HCT116 (cell line): ENCODE data around the gene OST4. TPM values are rescaled to one million over a fixed set of nuclear protein-coding genes. Genes with fewer than 3 reads are reported as not detected.

Experiments used
- ATAC-seq: fragments of 200-7000 bp; cut with Tn5 transposase; 2 replicates; pipeline ENCODE4 v1.9.1; 2020; ENCODE audit warnings: mild to moderate bottlenecking, moderate library complexity
- BruUV-seq: library from RNA; stranded (reverse); fragments of 400-500 nt; replicated peaks from 2 replicates; lab custom pipeline; 2021; lab: Mats Ljungman, UMichigan
- CTCF ChIA-PET: fragments of 300-600 bp; sonication (Branson Sonifier 250); formaldehyde crosslinking; loops from one replicate; lab custom pipeline; 2021; ENCODE audit warnings: antibody characterized with exemption; lab: Charles Lee
- POLR2A ChIA-PET: fragments of 300-600, 350-600 bp; sonication (Branson Sonifier 250); formaldehyde crosslinking; loops from one replicate; lab custom pipeline; 2021; ENCODE audit warnings: antibody characterized with exemption; lab: Charles Lee
- RAD21 ChIA-PET, 2 experiments: fragments of 300-600 bp; sonication (Branson Sonifier 250); formaldehyde crosslinking; loops; one replicate each; lab custom pipeline; 2023; ENCODE audit warnings: low total read pairs in 2 of 2; ENCODE audit not compliant: uncharacterized antibody in 2 of 2, unreplicated experiment in 2 of 2, low non-redundant PET in 1 of 2; lab: Charles Lee
- DNase-seq: peaks from one replicate; pipeline ENCODE4 v3.0.0-alpha.2; 2010; ENCODE audit warnings: low read depth, low spot score
- H2AFZ ChIP-seq: fragments of 200-600 bp; shearing (Covaris generic), sonication (generic); 2 replicates; pipeline ENCODE4 v1.6.1; 2017; ENCODE audit warnings: low read depth, mixed run types, mixed read lengths, antibody characterized with exemption, low read length; ENCODE audit not compliant: poor library complexity, severe bottlenecking
- H3K27ac ChIP-seq: 2 replicates; pipeline ENCODE4 v1.5.1; 2012; ENCODE audit warnings: low read depth, low read length
- H3K27me3 ChIP-seq: fragments of 200-600 bp; sonication (generic); 2 replicates; pipeline ENCODE4 v1.6.1; 2016; ENCODE audit warnings: mixed run types, low read length, mixed read lengths; ENCODE audit not compliant: insufficient read depth
- H3K36me3 ChIP-seq, 2 experiments: fragments of 200-500 bp in 1 of 2; fragments of 200-600 bp in 1 of 2; sonication (Bioruptor generic) in 1 of 2; sonication (generic) in 1 of 2; 2 replicates each; pipeline versions ENCODE4 v1.5.1 to v1.6.1; 2014 to 2016; ENCODE audit warnings: low read length in 2 of 2, inconsistent platforms in 1 of 2, mixed read lengths in 1 of 2, mixed run types in 1 of 2; ENCODE audit not compliant: insufficient read depth in 2 of 2, control insufficient read depth in 1 of 2
- H3K4me1 ChIP-seq, 2 experiments: fragments of 200-600 bp in 1 of 2; sonication (generic) in 1 of 2; 2 replicates each; pipeline versions ENCODE4 v1.5.1 to v1.6.1; 2012 to 2017; ENCODE audit warnings: low read length in 2 of 2, inconsistent platforms in 1 of 2, mild to moderate bottlenecking in 1 of 2, mixed read lengths in 1 of 2, mixed run types in 1 of 2, moderate library complexity in 1 of 2; ENCODE audit not compliant: insufficient read depth in 2 of 2, control insufficient read depth in 1 of 2
- H3K4me2 ChIP-seq: fragments of 200-600 bp; sonication (generic); 2 replicates; pipeline ENCODE4 v1.6.1; 2017; ENCODE audit warnings: mixed run types, low read length, mixed read lengths
- H3K4me3 ChIP-seq, 2 experiments: fragments of 200-600 bp in 1 of 2; sonication (generic) in 1 of 2; replicated peaks in 1 of 2; 2 replicates each; pipeline ENCODE4 v1.5.1; 2011 to 2016; ENCODE audit warnings: low read length in 2 of 2, control low read depth in 1 of 2, low read depth in 1 of 2, mild to moderate bottlenecking in 1 of 2, mixed read lengths in 1 of 2, mixed run types in 1 of 2
- H3K79me2 ChIP-seq: fragments of 200-600 bp; sonication (generic); 2 replicates; pipeline ENCODE4 v1.6.1; 2017; ENCODE audit warnings: mild to moderate bottlenecking, mixed run types, low read length, moderate library complexity, mixed read lengths; ENCODE audit not compliant: insufficient read depth
- H3K9ac ChIP-seq: fragments of 200-600 bp; sonication (generic); 2 replicates; pipeline ENCODE4 v1.6.1; 2016; ENCODE audit warnings: low read length, mixed read lengths
- H3K9me2 ChIP-seq: fragments of 200-600 bp; sonication (generic), shearing (Covaris generic); 2 replicates; pipeline ENCODE4 v1.6.1; 2017; ENCODE audit warnings: mixed run types, mild to moderate bottlenecking, moderate library complexity; ENCODE audit not compliant: insufficient read depth
- H3K9me3 ChIP-seq, 2 experiments: fragments of 200-500 bp in 1 of 2; fragments of 200-600 bp in 1 of 2; sonication (Bioruptor generic) in 1 of 2; sonication (generic) in 1 of 2; 2 replicates each; pipeline ENCODE4 v1.6.1; 2014 to 2017; ENCODE audit warnings: low read length in 2 of 2, mixed read lengths in 2 of 2, inconsistent platforms in 1 of 2, low read depth in 1 of 2, mild to moderate bottlenecking in 1 of 2, mixed run types in 1 of 2, moderate library complexity in 1 of 2; ENCODE audit not compliant: control insufficient read depth in 1 of 2, insufficient read depth in 1 of 2
- H4K20me1 ChIP-seq: fragments of 200-600 bp; sonication (generic), shearing (Covaris generic); 2 replicates; pipeline ENCODE4 v1.6.1; 2017; ENCODE audit warnings: mixed run types, mild to moderate bottlenecking, moderate library complexity; ENCODE audit not compliant: insufficient read depth
- CEBPB ChIP-seq: IDR thresholded peaks from 2 replicates; pipeline ENCODE4 v1.6.1; 2012; ENCODE audit warnings: low read depth
- ELF1 ChIP-seq: IDR thresholded peaks from 2 replicates; pipeline ENCODE4 v1.6.1; 2012; ENCODE audit warnings: low read depth, borderline replicate concordance
- EZH2 ChIP-seq: fragments of 200-600 bp; sonication (generic); IDR thresholded peaks from 2 replicates; pipeline ENCODE4 v1.6.1; 2017; ENCODE audit warnings: antibody characterized with exemption, mixed run types
- EZH2phosphoT487 ChIP-seq: fragments of 200-600 bp; IDR thresholded peaks from 2 replicates; pipeline ENCODE4 v1.6.1; 2018; ENCODE audit warnings: antibody characterized with exemption, borderline replicate concordance
- FOSL1 ChIP-seq: IDR thresholded peaks from 2 replicates; pipeline ENCODE4 v1.6.1; 2012; ENCODE audit warnings: low read depth
- JUND ChIP-seq: IDR thresholded peaks from 2 replicates; pipeline ENCODE4 v1.6.1; 2012
- POLR2A ChIP-seq: IDR thresholded peaks from 2 replicates; pipeline ENCODE4 v1.7.0; 2011; ENCODE audit warnings: borderline replicate concordance; ENCODE audit not compliant: insufficient read depth, insufficient read length; ENCODE audit errors: extremely low read depth
- POLR2AphosphoS5 ChIP-seq: IDR thresholded peaks from 2 replicates; pipeline ENCODE4 v1.6.1; 2011; ENCODE audit warnings: mild to moderate bottlenecking, low read depth, low read length, moderate library complexity
- RAD21 ChIP-seq: IDR thresholded peaks from 2 replicates; pipeline ENCODE4 v1.6.1; 2012; ENCODE audit warnings: low read depth, mild to moderate bottlenecking
- SIN3A ChIP-seq: IDR thresholded peaks from 2 replicates; pipeline ENCODE4 v1.6.1; 2012; ENCODE audit warnings: low read depth
- SP1 ChIP-seq: IDR thresholded peaks from 2 replicates; pipeline ENCODE4 v1.6.1; 2012; ENCODE audit warnings: low read depth
- SRF ChIP-seq: IDR thresholded peaks from 2 replicates; pipeline ENCODE4 v1.6.1; 2012; ENCODE audit warnings: low read depth
- ZFX ChIP-seq: fragments of 450-650 bp; IDR thresholded peaks from 2 replicates; pipeline ENCODE4 v1.6.1; 2017
- ZNF274 ChIP-seq: fragments of 200-500 bp; sonication (Bioruptor generic); IDR thresholded peaks from 2 replicates; pipeline ENCODE4 v1.6.1; 2014; ENCODE audit warnings: mild to moderate bottlenecking, low read depth, low read length, inconsistent platforms
- intact Hi-C: fragments of 100-400 bp; cut with micrococcal nuclease; formaldehyde crosslinking; loops from 2 replicates; pipeline ENCODE4 v1.10.0; 2022
- total RNA-seq: library from RNA; stranded (reverse); gene quantifications from one replicate; pipeline ENCODE4 v1.2.1, GENCODE V29; 2021; ENCODE audit not compliant: unreplicated experiment
- TF ChIP-seq, protein P1 (sequence below): IDR thresholded peaks from 2 replicates; pipeline ENCODE4 v1.6.1; 2012; ENCODE audit warnings: low read depth
- TF ChIP-seq, protein P2 (sequence below): IDR thresholded peaks from 2 replicates; pipeline ENCODE4 v1.6.1; 2012

Gene OST4
- total RNA-seq, 1 experiment from 2014 or later: 187 TPM

DNA sequence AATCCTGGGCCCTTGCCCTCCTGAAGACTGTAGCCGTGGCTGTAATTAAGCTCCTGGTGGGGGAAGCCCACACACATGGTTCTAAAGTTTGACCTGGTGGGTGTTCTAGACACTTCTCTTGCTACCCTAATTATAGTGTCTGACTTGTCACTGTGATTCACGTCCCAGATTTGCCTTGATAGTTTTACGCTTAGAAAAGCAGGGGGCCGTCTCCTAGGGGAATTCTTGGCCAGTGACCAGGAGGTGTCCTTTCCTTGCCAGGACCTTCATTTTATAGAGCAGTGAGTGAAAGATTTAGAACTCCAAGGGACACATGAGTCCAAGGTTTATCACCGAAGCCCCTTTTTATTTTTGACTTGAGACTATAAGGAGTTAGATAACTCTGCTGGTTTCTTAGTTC is 29.7 kb downstream of the OST4 start (continued):
- TF ChIP-seq SRF: no peak
- TF ChIP-seq ZNF274: no peak

GRCh38 chr2:27040282-27040681 is 31.2 kb downstream of the OST4 start:
- peaks cover 5% of the 10 kb centered on the region; the same call in 1 of the 2 replicates for H4K20me1 ChIP-seq
- H3K27me3 ChIP-seq: no peaks in the 10 kb centered on the region
- ATAC-seq (no peak), DNase-seq (no peak)
- no peaks in the 10 kb centered on the region for H3K4me1 ChIP-seq
- no peak overlapping the region for H3K4me3 ChIP-seq
- peaks cover 6% of the 10 kb centered on the region; the same call in 1 of the 2 replicates for H3K79me2 ChIP-seq
- no peak overlapping the region for H3K4me2 ChIP-seq
- no TSS peak for BruUV-seq
- H3K36me3 ChIP-seq: peaks cover 35 to 47% of the 10 kb centered on the region in 2 experiments; a peak in 3 of 4 replicates
- no peaks in the 10 kb centered on the region for H3K9me2 ChIP-seq
- no peak overlapping the region for H3K27ac ChIP-seq
- POLR2A ChIA-PET: no interaction called here
- RAD21 ChIA-PET: no interaction called here
- no peaks in the 10 kb centered on the region for H3K9me3 ChIP-seq
- H3K9ac ChIP-seq: no peak overlapping the region
- CTCF ChIA-PET: no interaction called here
- TF ChIP-seq EZH2phosphoT487 (no peak), SIN3A (no peak), SRF (no peak), JUND (no peak), POLR2AphosphoS5 (no peak), SP1 (no peak), CEBPB (no peak), EZH2 (no peak), ZFX (no peak), FOSL1 (no peak), RAD21 (no peak), ELF1 (no peak), POLR2A (no peak)
- TF ChIP-seq, protein P1, sequence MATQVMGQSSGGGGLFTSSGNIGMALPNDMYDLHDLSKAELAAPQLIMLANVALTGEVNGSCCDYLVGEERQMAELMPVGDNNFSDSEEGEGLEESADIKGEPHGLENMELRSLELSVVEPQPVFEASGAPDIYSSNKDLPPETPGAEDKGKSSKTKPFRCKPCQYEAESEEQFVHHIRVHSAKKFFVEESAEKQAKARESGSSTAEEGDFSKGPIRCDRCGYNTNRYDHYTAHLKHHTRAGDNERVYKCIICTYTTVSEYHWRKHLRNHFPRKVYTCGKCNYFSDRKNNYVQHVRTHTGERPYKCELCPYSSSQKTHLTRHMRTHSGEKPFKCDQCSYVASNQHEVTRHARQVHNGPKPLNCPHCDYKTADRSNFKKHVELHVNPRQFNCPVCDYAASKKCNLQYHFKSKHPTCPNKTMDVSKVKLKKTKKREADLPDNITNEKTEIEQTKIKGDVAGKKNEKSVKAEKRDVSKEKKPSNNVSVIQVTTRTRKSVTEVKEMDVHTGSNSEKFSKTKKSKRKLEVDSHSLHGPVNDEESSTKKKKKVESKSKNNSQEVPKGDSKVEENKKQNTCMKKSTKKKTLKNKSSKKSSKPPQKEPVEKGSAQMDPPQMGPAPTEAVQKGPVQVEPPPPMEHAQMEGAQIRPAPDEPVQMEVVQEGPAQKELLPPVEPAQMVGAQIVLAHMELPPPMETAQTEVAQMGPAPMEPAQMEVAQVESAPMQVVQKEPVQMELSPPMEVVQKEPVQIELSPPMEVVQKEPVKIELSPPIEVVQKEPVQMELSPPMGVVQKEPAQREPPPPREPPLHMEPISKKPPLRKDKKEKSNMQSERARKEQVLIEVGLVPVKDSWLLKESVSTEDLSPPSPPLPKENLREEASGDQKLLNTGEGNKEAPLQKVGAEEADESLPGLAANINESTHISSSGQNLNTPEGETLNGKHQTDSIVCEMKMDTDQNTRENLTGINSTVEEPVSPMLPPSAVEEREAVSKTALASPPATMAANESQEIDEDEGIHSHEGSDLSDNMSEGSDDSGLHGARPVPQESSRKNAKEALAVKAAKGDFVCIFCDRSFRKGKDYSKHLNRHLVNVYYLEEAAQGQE: no peak
- TF ChIP-seq, protein P2, sequence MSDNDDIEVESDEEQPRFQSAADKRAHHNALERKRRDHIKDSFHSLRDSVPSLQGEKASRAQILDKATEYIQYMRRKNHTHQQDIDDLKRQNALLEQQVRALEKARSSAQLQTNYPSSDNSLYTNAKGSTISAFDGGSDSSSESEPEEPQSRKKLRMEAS: no peak
- H2AFZ ChIP-seq: no peak overlapping the region
- intact Hi-C loops: no loop called here
